Mesendoderm (in vitro differentiated cells): ENCODE data around the gene ST6GAL1.

Source experiments
- DNase-seq: peaks from one replicate; pipeline ENCODE4 v3.0.0; 2013
- H2AK5ac ChIP-seq: 2 replicates; pipeline ENCODE4 v1.6.1; 2013; ENCODE audit warnings: low read length, inconsistent platforms
- H2BK120ac ChIP-seq: 2 replicates; pipeline ENCODE4 v1.6.1; 2013; ENCODE audit warnings: low read depth, mild to moderate bottlenecking, low read length, moderate library complexity, mixed read lengths
- H2BK15ac ChIP-seq: replicated peaks from 2 replicates; pipeline ENCODE4 v1.6.1; 2013; ENCODE audit warnings: low read depth, mild to moderate bottlenecking, moderate library complexity
- H2BK5ac ChIP-seq: 2 replicates; pipeline ENCODE4 v1.6.1; 2013; ENCODE audit warnings: low read length, inconsistent platforms
- H3K18ac ChIP-seq: 2 replicates; pipeline ENCODE4 v1.6.1; 2013; ENCODE audit warnings: mild to moderate bottlenecking, low read length, mixed read lengths
- H3K23ac ChIP-seq: one replicate; pipeline ENCODE4 v1.6.1; 2013; ENCODE audit warnings: low read length
- H3K27ac ChIP-seq: 2 replicates; pipeline ENCODE4 v1.5.1; 2013; ENCODE audit warnings: low read depth, mild to moderate bottlenecking, inconsistent platforms, low read length, moderate library complexity
- H3K27me3 ChIP-seq: 2 replicates; pipeline ENCODE4 v1.6.1; 2013; ENCODE audit warnings: low read length, control low read depth, mild to moderate bottlenecking, inconsistent platforms; ENCODE audit not compliant: insufficient read depth, poor library complexity
- H3K36me3 ChIP-seq: 2 replicates; pipeline ENCODE4 v1.6.1; 2013; ENCODE audit warnings: low read length, inconsistent platforms; ENCODE audit not compliant: control insufficient read depth, insufficient read depth
- H3K4ac ChIP-seq: one replicate; pipeline ENCODE4 v1.6.1; 2013; ENCODE audit warnings: low read depth, mild to moderate bottlenecking, low read length, moderate library complexity
- H3K4me1 ChIP-seq: 2 replicates; pipeline ENCODE4 v1.6.1; 2013; ENCODE audit warnings: low read depth, low read length, inconsistent platforms; ENCODE audit not compliant: control insufficient read depth
- H3K4me2 ChIP-seq: 2 replicates; pipeline ENCODE4 v1.6.1; 2013; ENCODE audit warnings: low read length
- H3K4me3 ChIP-seq: 2 replicates; pipeline ENCODE4 v1.5.1; 2013; ENCODE audit warnings: mild to moderate bottlenecking, low read length
- H3K56ac ChIP-seq: one replicate; pipeline ENCODE4 v1.6.1; 2013; ENCODE audit warnings: low read length
- H3K79me1 ChIP-seq: 2 replicates; pipeline ENCODE4 v1.6.1; 2013; ENCODE audit warnings: low read length, inconsistent platforms
- H3K79me2 ChIP-seq: 2 replicates; pipeline ENCODE4 v1.6.1; 2013; ENCODE audit warnings: mild to moderate bottlenecking, low read length; ENCODE audit not compliant: control insufficient read depth, insufficient read depth
- H3K9ac ChIP-seq: 2 replicates; pipeline ENCODE4 v1.6.1; 2013; ENCODE audit warnings: low read length, inconsistent platforms
- H4K5ac ChIP-seq: one replicate; pipeline ENCODE4 v1.6.1; 2013; ENCODE audit warnings: low read length
- H4K8ac ChIP-seq: one replicate; pipeline ENCODE4 v1.6.1; 2013; ENCODE audit warnings: low read depth, mild to moderate bottlenecking, control low read depth, low read length, moderate library complexity
- WGBS: extraction: QIAGEN DNeasy Blood & Tissue Kit; methylation state at CpG from one replicate; pipeline ENCODE4 v1.1.7; 2013; ENCODE audit warnings: low lambda C conversion rate, missing lambda C conversion rate; ENCODE audit not compliant: insufficient coverage; ENCODE audit errors: extremely low coverage; 5-methylcytosine and 5-hydroxymethylcytosine counted together

The ST6GAL1 gene

GRCh38 chr3:187016639-187017345 lies 86.5 kb downstream of the ST6GAL1 start:
- Histone ChIP-seq H2AK5ac (no peak overlapping the region), H3K4ac (no peak overlapping the region), H3K4me2 (no peak overlapping the region), H3K4me3 (no peak overlapping the region), H3K23ac (no peak overlapping the region), H3K79me2 (no peaks in the 10 kb centered on the region), H3K4me1 (peaks cover 1% of the 10 kb centered on the region), H2BK5ac (no peak overlapping the region), H3K27me3 (no peaks in the 10 kb centered on the region), H4K8ac (no peak overlapping the region), H4K5ac (no peak overlapping the region), H2BK15ac (no peak overlapping the region), H3K79me1 (peaks cover 10% of the 10 kb centered on the region), H3K9ac (no peak overlapping the region), H3K56ac (no peak overlapping the region), H3K18ac (no peak overlapping the region), H3K36me3 (no peaks in the 10 kb centered on the region), H3K27ac (no peak overlapping the region), H2BK120ac (no peak overlapping the region)
- WGBS, result no CpG with 5 or more reads among the region's 4 CpGs
- peak; percentile 33 for DNase-seq

- H2AK5ac ChIP-seq, result no peak overlapping the region
- H2BK5ac ChIP-seq, result no peak overlapping the region
- H3K9ac ChIP-seq, result no peak overlapping the region
- no peak overlapping the region for H2BK15ac ChIP-seq
- H3K56ac ChIP-seq, result no peak overlapping the region
- H4K8ac ChIP-seq, result no peak overlapping the region
- WGBS, result no CpG with 5 or more reads among the region's 17 CpGs
- H3K27ac ChIP-seq, result no peak overlapping the region
- no peak overlapping the region for H3K18ac ChIP-seq
- H3K79me1 ChIP-seq, result peaks cover 9% of the 10 kb centered on the region
- no peak overlapping the region for H4K5ac ChIP-seq
- H3K4me1 ChIP-seq, result peaks cover 5% of the 10 kb centered on the region
- H3K4me2 ChIP-seq, result no peak overlapping the region
- H2BK120ac ChIP-seq, result no peak overlapping the region
- H3K23ac ChIP-seq, result no peak overlapping the region
- peak; percentile 57 for DNase-seq
- no peak overlapping the region for H3K4me3 ChIP-seq
- no peaks in the 10 kb centered on the region for H3K36me3 ChIP-seq
- no peaks in the 10 kb centered on the region for H3K79me2 ChIP-seq
- H3K4ac ChIP-seq, result no peak overlapping the region
- no peaks in the 10 kb centered on the region for H3K27me3 ChIP-seq
Measured at GRCh38 chr3:187017511-187018230, 87.3 kb downstream of the ST6GAL1 start.

GRCh38 chr3:187019542-187020072 lies 89.3 kb downstream of the ST6GAL1 start:
- Histone ChIP-seq H3K79me1 (peaks cover 3% of the 10 kb centered on the region), H4K8ac (no peak overlapping the region), H3K27me3 (no peaks in the 10 kb centered on the region), H3K36me3 (no peaks in the 10 kb centered on the region), H3K9ac (no peak overlapping the region), H3K56ac (no peak overlapping the region), H3K18ac (no peak overlapping the region), H2BK120ac (no peak overlapping the region), H3K4me3 (no peak overlapping the region), H2BK15ac (no peak overlapping the region), H4K5ac (no peak overlapping the region), H3K79me2 (no peaks in the 10 kb centered on the region), H3K4me2 (no peak overlapping the region), H2BK5ac (no peak overlapping the region), H3K23ac (no peak overlapping the region), H3K4ac (no peak overlapping the region), H2AK5ac (no peak overlapping the region), H3K4me1 (peaks cover 5% of the 10 kb centered on the region), H3K27ac (no peak overlapping the region)
- peak; percentile 50 for DNase-seq
- no CpG with 5 or more reads among the region's 4 CpGs for WGBS

GRCh38 chr3:187020376-187020775 lies 90.0 kb downstream of the ST6GAL1 start:
- no peaks in the 10 kb centered on the region for H3K27me3 ChIP-seq
- DNase-seq, result no peak
- H3K27ac ChIP-seq, result no peak overlapping the region
- no peaks in the 10 kb centered on the region for H3K36me3 ChIP-seq
- no peak overlapping the region for H4K5ac ChIP-seq
- H3K4me3 ChIP-seq, result no peak overlapping the region
- H3K18ac ChIP-seq, result no peak overlapping the region
- H3K4ac ChIP-seq, result no peak overlapping the region
- no peak overlapping the region for H2BK5ac ChIP-seq
- H3K9ac ChIP-seq, result no peak overlapping the region
- H3K4me1 ChIP-seq, result peaks cover 7% of the 10 kb centered on the region
- peaks cover 5% of the 10 kb centered on the region for H3K79me1 ChIP-seq
- no CpG with 5 or more reads among the region's 3 CpGs for WGBS
- no peak overlapping the region for H2AK5ac ChIP-seq
- H3K23ac ChIP-seq, result no peak overlapping the region
- H3K4me2 ChIP-seq, result no peak overlapping the region
- no peak overlapping the region for H2BK15ac ChIP-seq
- H2BK120ac ChIP-seq, result no peak overlapping the region
- H4K8ac ChIP-seq, result no peak overlapping the region
- no peak overlapping the region for H3K56ac ChIP-seq
- H3K79me2 ChIP-seq, result no peaks in the 10 kb centered on the region

DNA sequence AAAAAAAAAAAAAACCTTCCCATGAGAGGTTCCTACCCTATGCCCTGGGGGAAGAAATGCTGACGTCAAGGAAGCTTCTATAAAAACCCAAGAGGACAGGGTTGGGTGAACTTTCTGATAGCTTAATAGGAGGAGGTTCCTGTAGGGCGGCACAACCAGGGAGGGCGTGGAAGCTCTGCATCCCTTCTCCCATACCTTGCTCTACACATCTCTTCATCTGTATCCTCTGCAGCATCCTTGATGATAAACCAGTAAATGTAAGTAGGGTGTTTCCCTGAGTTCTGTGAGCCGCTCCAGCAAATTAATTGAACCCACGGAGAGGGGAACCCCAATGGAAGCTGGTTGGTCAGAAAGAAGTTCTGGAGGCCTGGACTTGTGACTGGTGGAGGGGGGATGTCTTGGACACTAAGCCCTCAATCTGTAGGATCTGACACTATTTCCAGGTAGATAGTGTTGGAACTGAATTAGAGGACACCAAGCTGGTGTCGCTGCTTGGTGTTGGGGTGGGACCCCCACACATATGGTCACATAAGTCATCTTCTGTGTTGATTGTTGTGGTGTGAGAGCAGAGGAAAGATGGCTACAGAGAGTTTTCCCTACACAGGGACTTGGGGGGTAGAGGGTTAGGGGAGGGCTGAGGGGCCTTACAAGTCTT lies 91.5 kb downstream of the ST6GAL1 start:
- no peak overlapping the region for H2BK120ac ChIP-seq
- no peak overlapping the region for H2BK15ac ChIP-seq
- no peak overlapping the region for H3K23ac ChIP-seq
- peaks cover 7% of the 10 kb centered on the region for H3K4me1 ChIP-seq
- H3K79me1 ChIP-seq, result peaks cover 4% of the 10 kb centered on the region
- H3K18ac ChIP-seq, result peak overlapping the region; percentile 22
- peak overlapping the region; percentile 36 for H2BK5ac ChIP-seq
- no peaks in the 10 kb centered on the region for H3K79me2 ChIP-seq
- no peak overlapping the region for H3K4ac ChIP-seq
- H3K36me3 ChIP-seq, result no peaks in the 10 kb centered on the region
- no CpG with 5 or more reads among the region's 6 CpGs for WGBS
- peak overlapping the region; percentile 34 for H3K27ac ChIP-seq
- peak overlapping the region; percentile 26 for H3K56ac ChIP-seq
- H3K4me3 ChIP-seq, result no peak overlapping the region
- no peak overlapping the region for H4K8ac ChIP-seq
- H3K9ac ChIP-seq, result no peak overlapping the region
- peak overlapping the region; percentile 12 for H2AK5ac ChIP-seq
- H3K27me3 ChIP-seq, result no peaks in the 10 kb centered on the region
- no peak overlapping the region for H3K4me2 ChIP-seq
- no peak for DNase-seq
- H4K5ac ChIP-seq, result no peak overlapping the region
